ENCODE data around the gene SLC18A3.

DNA sequence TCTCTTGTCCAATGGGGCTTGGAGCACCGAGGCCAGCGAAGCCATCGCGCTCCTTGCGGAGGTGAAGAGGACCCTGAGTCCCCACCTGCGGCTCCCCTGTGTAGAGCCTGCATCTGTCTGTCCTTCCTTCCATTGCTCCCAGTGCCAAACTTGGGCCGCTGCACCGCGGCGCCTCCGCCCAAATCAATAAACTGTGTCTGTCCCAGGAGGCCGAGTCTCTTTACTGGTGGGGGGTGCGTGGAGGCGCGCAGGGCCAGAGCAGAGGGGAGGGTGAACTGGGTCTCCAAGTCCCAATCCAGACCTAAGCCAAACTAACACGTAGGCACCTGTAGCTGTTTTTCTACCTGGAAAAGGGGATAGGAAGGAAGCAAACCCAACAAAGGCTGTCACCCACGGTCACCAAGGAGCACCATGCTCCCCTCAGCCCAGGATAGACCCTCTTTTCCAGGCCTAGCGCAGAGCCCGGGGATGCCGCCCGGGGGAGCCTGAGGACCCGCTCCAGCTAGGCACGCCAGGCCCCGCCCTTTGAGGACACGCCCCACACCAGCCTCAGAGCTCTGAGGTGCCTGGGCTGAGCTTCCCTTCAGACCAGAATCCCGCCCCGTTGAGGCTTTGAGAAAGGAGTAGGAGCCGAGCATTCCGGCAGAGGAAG, 2.5 kb downstream of the SLC18A3 start:
- TF ChIP-seq POLR2AphosphoS5 (IDR thresholded peaks at IDR 0.05; ENCODE audit: low read depth), result no peak
- TF ChIP-seq, protein P1, sequence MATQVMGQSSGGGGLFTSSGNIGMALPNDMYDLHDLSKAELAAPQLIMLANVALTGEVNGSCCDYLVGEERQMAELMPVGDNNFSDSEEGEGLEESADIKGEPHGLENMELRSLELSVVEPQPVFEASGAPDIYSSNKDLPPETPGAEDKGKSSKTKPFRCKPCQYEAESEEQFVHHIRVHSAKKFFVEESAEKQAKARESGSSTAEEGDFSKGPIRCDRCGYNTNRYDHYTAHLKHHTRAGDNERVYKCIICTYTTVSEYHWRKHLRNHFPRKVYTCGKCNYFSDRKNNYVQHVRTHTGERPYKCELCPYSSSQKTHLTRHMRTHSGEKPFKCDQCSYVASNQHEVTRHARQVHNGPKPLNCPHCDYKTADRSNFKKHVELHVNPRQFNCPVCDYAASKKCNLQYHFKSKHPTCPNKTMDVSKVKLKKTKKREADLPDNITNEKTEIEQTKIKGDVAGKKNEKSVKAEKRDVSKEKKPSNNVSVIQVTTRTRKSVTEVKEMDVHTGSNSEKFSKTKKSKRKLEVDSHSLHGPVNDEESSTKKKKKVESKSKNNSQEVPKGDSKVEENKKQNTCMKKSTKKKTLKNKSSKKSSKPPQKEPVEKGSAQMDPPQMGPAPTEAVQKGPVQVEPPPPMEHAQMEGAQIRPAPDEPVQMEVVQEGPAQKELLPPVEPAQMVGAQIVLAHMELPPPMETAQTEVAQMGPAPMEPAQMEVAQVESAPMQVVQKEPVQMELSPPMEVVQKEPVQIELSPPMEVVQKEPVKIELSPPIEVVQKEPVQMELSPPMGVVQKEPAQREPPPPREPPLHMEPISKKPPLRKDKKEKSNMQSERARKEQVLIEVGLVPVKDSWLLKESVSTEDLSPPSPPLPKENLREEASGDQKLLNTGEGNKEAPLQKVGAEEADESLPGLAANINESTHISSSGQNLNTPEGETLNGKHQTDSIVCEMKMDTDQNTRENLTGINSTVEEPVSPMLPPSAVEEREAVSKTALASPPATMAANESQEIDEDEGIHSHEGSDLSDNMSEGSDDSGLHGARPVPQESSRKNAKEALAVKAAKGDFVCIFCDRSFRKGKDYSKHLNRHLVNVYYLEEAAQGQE (IDR thresholded peaks at IDR 0.05; ENCODE audit: insufficient replicate concordance, low read depth), result no peak
- TF ChIP-seq, protein P2, sequence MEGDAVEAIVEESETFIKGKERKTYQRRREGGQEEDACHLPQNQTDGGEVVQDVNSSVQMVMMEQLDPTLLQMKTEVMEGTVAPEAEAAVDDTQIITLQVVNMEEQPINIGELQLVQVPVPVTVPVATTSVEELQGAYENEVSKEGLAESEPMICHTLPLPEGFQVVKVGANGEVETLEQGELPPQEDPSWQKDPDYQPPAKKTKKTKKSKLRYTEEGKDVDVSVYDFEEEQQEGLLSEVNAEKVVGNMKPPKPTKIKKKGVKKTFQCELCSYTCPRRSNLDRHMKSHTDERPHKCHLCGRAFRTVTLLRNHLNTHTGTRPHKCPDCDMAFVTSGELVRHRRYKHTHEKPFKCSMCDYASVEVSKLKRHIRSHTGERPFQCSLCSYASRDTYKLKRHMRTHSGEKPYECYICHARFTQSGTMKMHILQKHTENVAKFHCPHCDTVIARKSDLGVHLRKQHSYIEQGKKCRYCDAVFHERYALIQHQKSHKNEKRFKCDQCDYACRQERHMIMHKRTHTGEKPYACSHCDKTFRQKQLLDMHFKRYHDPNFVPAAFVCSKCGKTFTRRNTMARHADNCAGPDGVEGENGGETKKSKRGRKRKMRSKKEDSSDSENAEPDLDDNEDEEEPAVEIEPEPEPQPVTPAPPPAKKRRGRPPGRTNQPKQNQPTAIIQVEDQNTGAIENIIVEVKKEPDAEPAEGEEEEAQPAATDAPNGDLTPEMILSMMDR (IDR thresholded peaks at IDR 0.05; ENCODE audit: insufficient read depth, low read length), result no peak

All from HL-60 (cell line).